NCI-H748 (cell line): ENCODE data around the gene DPF1.
A peak's percentile ranks its signal among the peaks of the same experiment; 100 is the strongest.

ENCODE experiments used
- DNase-seq: peaks from one replicate; lab custom pipeline; 2025; ENCODE audit not compliant: unreplicated experiment; lab: John Stamatoyannopoulos, UW

DPF1 gene

GRCh38 chr19:38202504-38202903 is 21.5 kb downstream of the DPF1 start:
- DNase-seq, result no peak

DNA sequence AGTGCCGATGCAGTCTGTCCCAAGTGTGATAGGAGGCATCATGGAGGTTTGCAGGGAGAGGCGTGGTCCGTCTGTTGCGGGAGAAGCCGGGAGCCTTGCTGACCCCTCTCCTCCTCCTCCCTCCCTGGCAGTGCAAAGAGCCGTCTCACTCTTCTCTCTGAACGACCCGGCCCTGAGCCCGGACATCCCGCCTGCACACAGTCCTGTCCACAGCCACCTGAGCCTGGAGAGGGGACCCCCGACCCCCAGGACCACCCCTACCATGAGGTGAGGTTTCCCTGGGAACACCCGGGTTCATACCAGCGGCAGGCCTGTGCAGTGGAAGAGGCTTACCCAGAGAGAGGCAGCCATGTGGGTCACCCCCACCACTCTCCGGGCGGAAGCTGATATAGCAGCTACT is 22.3 kb downstream of the DPF1 start:
- DNase-seq, result no peak

DNA sequence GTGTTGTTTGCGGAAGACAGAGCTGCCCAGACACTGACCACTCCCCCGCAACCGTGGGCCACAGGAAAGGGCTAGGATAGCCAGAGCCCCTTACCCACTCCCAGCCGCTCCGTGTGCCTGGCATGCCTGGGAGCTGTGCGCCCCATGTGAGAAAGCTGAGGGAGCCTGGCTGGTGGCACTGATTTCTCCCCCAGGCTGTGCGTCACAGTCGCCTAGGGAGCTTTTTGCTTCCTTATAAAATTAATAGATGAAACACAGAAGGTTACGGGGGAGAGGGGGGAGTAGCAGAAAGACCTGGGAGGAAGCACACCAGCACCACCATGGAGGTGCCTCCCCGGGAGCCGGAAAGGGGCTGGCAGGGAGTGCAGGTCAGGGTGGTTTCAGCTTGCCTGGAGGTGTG is 24.7 kb downstream of the DPF1 start:
- DNase-seq, result no peak

- DNase-seq, result no peak
Observed at GRCh38 chr19:38197937-38198704, 25.9 kb downstream of the DPF1 start.

DNA sequence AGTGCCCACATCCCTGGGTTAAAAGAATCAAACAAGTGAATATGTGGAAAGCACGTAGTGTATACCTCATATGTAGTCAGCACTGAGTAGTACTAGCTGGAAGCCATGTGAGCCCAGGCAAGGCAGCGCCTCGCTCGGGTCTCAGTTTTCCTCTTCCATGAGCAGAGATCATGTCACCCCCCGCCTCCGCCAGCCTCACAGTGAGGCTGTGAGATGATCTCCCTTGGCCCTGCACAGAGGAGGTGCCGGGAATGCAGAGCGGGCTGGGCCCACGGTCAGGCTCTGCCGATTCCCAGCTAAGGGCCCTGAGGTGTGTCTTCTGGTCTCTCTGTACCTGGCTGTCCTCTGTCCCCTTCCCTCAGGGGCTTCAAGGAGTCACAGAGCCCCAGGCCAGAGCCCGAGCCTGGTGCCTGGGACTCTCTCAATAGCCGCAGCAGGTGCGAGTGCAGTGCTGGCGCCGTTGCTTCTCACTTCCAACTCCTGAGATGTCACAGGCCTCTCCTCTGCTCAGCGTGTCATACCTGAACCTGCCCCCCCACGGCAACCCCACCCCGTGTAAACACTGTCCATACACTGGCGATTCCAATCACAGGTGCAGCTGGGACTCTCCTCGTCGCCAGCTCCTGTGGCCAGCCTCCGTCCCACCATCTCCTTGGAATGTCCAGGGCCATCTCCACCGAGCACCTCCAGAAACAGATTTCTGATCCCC is 26.9 kb downstream of the DPF1 start:
- no peak for DNase-seq

- no peak for DNase-seq
Observed at GRCh38 chr19:38196245-38196837, 27.7 kb downstream of the DPF1 start.

GRCh38 chr19:38195237-38195636 is 28.8 kb downstream of the DPF1 start:
- DNase-seq, result no peak

DNA sequence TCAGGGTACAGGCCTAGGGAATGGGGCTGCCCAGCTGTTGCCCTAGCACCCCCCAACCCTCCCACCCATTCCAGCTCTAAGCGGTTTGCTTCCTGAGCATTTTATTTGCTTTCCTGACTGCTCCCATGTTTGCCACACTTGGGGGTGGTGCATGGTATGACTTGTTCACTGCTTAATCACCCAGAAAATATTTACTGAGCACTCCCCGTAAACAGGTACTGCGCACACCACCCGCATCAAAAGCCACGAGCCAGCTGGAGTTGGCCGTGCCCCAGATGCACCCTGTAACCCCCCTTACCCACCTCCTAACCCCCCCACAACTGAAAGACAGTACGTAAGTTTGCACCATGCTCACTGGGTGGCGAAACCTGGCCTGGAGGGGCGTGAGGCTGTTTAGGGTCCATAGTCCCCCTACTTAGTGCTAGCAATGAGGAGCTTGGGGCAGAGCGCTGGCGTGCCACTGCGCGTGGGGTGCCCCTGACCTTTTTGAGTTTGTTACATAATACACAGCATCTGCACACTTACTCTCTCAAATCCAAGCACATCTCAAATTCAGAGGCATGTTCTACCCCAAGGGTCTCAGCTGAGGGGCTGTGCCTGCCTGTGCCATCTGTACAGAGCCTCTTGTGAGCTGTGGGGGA is 29.8 kb downstream of the DPF1 start:
- DNase-seq, result no peak

DNA sequence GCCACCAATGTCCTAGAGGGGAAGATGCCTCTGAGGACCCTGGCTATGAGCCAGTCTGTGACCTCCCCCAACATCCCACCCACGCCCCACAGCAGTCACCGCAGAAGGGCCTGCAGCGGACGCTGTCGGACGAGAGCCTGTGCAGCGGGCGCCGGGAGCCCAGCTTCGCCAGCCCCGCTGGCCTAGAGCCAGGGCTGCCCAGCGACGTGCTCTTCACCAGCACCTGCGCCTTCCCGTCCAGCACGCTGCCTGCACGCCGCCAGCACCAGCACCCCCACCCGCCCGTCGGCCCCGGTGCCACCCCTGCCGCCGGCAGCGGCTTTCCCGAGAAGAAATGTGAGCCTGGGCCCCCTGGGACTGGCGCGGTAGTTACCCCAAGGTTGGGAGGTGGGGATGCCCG is 30.6 kb downstream of the DPF1 start:
- no peak for DNase-seq

DNA sequence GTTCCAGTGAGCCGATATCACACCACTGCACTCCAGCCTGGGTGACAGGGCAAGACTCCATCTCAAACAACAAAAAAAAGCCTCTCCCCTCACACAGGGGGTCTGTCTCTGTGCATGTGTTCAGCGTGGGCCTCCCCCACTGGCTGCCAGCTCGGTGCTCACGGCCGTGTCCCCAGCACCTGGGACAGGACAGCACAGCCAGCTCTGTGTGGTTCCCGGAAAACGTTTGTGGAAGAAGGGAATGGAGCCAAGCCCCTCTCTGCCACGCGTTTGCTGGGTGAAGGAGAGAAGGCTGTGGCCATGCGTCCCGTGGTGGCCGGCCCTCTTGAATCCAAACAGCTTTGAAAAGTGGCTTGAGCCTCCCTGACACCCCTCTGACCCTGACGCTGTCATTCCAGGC is 32.3 kb downstream of the DPF1 start:
- no peak for DNase-seq

GRCh38 chr19:38190793-38191192 is 33.2 kb downstream of the DPF1 start:
- DNase-seq, result no peak

DNA sequence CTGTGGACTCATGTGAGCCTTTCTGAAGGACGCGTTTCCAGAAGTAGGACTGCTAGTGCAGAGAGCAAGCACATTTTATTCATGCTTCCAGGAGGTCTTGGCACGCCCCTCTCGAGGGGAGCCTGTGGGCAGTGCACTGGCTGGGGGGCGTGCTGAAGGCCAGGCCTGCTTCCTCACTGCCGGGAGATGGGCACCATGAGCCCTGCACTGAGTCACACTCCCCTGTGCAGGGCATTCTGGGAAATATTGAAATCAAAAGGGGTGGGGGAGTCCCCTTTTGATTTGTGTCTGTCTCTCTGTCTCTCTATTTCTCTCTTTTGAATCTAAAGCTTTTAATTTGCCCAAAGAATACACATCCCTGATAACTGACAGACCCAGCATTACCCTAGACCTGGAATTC is 34.0 kb downstream of the DPF1 start:
- DNase-seq, result no peak

DNA sequence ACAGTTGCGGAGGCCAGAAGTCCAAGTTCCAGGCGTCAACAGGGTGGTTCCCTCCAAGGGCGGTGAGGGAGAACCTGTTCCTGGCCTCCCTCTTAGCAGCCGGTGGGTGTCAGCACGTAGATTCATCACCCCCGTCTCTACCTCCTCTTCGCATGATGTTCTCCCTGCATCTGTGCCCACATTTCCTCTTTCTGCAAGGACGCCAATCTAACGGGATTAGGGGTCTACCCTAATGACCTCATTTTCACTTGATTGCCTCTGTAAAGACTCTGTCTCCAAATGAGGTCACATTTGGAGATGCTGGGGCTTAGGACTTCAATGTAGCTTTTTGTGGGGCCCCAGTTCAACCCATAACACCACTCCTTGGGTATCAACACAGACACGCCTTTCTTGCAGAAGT is 38.5 kb downstream of the DPF1 start:
- no peak for DNase-seq

DNA sequence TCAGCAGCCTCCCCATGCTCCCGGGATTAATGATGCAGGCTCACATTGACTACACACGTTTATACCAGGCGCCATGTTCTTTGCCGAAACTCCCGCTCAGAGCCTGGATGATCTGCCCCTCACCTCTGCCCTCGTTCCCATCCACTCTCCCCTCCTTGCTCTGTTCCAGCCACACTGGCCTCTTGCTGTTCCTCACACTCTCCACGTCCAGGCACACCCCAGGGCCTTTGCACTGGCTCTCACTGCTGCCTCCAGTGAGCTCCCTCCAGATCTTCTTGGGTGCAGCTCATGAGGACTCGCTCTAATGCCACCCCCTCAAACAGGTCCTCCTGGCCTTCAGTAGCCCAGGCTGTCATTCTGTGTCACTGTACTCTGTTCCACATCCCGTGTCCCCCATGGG is 39.2 kb downstream of the DPF1 start:
- DNase-seq, result no peak

GRCh38 chr19:38183251-38183897 is 40.6 kb downstream of the DPF1 start:
- no peak for DNase-seq

DNA sequence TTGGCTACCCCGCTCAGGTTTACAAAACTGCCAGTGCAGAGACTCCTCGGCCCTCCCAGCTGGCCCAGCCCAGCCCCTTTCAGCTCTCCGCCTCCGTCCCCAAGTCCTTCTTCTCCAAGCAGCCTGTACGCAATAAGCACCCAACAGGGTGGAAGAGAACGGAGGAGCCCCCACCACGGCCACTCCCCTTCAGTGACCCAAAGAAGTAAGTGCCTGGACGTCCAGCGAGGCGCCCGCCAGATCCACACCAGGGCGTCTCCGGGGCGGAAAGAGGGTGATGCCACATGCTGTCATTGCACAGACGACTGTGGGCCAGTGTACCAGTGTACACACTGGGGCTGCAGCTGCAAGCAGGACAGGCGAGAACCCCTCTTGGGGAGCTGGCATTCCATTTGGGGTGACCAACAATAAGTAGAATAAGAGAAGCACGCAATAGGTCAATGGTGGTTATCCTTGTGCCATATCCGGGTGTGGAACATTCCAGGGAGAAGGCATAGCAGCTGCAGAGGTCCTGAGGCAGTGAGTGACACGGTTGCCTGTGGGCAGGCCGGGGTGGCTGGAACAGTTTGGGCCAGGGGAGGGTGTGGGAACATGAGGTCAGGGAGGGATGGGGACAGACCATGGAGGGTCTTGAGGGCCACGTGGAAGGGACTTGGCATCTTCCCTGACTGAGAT is 41.3 kb downstream of the DPF1 start:
- DNase-seq, result no peak

DNA sequence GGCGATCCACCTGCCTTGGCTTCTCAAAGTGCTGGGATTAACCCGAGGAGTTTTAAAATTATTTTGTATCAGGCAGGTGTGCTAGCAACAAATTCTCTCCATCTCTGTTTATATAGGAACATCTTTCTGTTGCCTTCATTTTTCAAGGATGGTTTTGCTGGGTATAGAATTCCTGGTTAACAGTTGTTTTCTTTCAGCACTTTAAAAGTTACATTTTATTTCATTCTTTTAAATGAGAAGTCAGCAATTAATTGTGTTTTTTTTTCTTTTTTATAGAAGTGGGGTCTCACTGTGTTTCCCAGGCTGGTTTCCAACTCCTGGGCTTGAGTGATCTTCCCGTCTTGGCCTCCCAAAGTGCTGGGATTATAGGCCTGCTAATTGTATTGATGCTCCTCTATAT is 44.0 kb downstream of the DPF1 start:
- DNase-seq, result no peak

DNA sequence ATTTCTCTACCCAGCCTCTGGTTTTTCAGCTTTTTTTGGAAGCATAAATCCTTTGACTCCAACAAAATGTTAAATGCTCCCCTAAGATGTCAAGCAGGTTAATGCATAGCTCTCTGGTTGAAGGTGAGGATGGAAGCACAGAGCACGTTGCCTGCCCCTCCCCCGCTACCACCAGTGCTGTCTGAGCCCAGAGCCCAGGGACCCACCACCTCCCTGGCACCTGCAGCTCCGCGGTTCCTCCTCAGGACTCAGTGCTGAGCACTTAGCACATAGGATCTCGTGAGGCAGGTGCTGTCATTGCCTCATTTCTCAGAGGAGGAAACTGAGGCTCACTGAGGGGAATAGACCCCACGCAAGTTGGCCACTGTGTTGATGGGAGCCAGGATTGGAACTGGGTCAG is 48.6 kb downstream of the DPF1 start:
- no peak for DNase-seq

GRCh38 chr19:38173291-38174041 is 50.6 kb downstream of the DPF1 start:
- peak; percentile 21 for DNase-seq

GRCh38 chr19:38172001-38172400 is 52.0 kb downstream of the DPF1 start:
- DNase-seq, result no peak
